ENCODE measurements around the gene ADCY2.

Gene ADCY2

DNA sequence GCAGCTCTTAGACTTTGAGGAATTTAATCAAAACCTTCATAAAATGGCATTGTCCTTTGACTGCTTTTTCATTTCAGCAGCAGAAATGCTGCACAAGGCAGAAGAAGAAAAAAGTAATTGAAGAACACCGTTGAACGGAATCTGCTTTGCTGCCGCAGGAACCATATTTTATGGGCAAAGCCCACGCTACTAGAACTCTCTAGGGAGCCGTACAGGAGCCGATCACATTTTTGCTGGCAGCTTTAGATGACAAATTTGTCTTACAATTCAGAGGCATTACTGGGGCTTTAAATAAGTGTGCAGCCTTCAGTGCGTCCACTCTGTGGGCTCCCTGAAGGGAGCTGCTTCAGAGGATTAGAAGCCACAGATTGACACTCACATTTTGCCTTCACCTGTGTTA is 449.6 kb downstream of the ADCY2 start:
- no peak for DNase-seq

- no peak for DNase-seq
Measured at GRCh38 chr5:7846327-7846726, 450.4 kb downstream of the ADCY2 start.

DNA sequence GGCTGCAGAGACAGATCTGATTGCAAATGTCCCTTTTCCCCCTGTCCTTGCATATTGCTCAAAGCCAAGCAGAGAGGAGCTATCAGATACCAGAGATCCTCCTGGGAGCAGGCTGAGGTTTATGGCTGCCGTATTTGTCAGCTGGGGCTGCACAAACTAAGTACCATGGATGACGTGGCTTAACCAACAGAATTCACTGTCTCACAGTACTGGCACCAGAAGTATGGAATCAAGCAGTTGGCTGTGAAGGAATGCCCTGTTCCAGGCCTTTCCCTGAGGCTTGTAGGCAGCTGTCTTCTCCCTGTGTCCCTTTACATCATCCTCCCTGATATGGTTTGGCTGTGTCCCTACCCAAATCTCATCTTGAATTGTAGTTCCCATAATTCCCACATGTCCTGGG is 452.4 kb downstream of the ADCY2 start:
- no peak for DNase-seq

DNA sequence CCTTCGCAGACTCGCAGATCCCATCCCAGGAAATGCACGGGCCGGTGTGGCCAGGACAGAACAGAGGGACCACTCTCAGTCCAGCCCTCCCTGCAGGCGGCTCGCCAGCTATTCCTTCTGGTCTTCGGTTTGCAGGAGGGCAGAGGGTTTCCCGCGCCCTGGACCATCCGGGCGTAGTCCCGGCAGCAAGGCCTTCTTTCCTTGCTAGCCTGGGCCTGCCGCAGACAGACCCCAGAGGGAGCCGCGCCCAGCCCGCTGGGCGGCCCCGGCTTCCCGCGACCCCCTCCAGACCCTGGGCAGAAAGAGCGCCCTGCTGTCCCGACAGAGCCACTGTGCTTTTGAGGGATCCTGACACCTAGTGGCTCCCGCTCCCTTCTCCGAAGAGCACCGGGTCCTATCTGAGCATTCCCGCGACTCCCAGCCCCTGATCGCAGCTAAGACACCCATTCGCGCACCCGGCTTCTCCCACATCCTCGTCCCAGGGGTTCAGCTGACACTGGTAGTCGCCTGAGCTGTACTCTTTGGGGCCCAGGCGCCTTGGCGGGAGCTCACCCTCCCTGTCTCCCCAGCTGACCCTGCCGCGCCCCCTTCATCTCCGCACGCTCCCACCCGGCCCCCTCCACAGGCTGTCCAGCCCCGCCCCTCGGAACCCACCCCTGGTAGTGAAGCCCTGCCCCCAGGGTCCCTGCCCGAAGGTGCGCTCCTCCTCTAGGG is 453.9 kb downstream of the ADCY2 start:
- no peak for DNase-seq

DNA sequence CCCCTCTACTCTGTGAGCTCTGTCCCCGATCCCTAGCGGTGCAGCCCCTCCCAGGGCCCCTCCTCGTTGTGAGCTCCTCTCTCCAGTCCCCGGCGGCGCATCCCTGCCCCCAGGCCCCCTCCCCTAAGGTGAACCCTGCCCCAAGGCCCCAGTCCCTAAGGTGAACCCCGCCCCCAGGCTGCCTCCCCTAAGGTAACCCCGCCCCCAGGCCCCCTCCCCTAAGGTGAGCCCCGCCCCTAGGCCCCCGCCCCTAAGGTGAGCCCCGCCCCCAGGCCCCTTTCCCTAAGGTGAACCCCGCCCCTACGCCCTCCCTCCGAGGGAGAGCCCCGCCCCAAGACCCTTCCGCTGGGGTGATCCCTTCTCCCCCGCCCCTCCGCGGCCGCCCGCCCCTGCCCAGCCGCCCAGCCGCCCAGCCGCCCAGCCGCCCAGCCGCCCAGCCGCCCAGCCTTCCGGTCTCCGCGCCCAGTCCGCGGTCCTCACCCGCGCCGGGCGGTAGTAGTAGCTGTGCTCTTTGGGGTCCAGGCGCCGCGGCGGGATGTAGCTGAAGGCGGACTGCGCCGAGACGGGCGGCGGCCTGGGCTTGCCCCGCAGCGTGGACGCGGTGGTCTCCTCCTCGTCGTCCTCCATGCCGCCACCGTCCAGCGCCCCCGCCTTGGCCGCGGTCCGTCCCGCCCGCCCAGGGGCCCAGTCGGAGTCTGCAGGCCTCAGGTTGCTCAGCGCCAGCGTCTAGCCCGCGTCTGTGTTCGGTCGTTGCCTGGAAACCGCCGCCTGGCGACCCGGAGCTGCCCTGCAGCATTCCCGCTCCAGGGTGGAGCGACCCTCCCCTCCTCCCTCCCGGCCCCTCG is 454.7 kb downstream of the ADCY2 start, which contains the start of gene CFAP90:
TSS of gene CFAP90 (minus strand) at position 739 of the 845 bp plus-strand sequence. CDS start at position 627, 112 bp downstream.
- DNase-seq, result no peak

GRCh38 chr5:7851240-7851592 is 455.3 kb downstream of the ADCY2 start:
- no peak for DNase-seq

- no peak for DNase-seq
Measured at GRCh38 chr5:7851617-7852289, 455.8 kb downstream of the ADCY2 start.

DNA sequence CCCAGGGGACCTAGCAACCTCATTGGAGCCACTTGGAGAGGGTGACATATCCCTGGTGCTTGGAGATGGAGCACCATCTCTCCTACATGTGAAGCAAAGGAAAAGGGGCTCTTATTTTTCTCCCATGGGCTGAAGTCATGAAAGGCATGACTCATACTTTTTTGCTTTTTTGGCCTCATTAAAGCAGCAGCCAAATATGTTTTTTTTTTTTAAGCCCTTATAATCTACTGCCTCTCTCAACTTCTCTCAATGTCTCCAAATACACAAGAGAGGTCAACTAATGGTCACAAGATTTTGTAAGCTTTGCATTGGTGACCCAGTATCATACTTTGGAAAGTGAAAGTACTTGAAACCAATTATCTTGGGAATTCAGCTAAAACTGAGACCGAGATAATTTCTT is 456.6 kb downstream of the ADCY2 start:
- DNase-seq, result no peak

DNA sequence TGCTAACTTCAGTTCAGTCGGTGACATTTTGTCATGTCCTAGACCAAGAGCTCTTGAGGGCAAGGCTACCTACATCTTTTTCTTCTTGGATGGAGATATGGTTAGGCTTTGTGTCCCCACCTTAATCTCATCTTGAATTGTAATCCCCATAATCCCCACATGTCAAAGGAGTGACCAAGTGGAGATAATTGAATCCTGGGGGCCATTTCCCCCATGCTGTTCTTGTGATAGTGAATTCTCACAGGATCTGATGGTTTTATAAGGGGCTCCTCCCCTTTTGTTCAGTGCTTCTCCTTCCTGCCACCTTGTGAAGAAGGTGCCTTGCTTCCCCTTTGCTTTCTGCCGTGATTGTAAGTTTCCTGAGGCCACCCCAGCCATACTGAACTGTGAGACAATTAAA is 457.1 kb downstream of the ADCY2 start:
- no peak for DNase-seq

- no peak for DNase-seq
Measured at GRCh38 chr5:7855611-7856010, 459.7 kb downstream of the ADCY2 start.

- peak in 1 of 2 donors; percentile 41 for DNase-seq
Measured at GRCh38 chr5:7856855-7857254, 460.9 kb downstream of the ADCY2 start.

DNA sequence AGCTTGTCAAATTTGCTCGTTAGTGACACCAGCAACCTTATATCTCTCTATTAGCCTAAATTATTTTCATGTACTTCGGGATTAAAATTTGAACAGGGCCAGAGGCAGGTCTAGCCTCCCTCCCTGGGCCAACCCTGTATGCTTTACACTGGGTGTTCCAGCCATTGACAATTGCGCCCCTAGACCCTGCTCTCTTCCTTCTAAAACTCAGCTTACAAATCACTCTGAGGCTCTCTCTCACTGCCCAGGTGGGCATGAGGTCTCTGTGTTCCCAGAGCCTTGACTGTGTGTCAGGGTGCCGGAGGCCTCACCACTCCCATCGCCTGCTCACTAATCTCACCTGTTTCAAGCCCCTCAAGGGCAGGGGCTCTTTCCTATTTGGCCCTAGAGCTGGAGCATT is 461.4 kb downstream of the ADCY2 start:
- DNase-seq, result no peak

DNA sequence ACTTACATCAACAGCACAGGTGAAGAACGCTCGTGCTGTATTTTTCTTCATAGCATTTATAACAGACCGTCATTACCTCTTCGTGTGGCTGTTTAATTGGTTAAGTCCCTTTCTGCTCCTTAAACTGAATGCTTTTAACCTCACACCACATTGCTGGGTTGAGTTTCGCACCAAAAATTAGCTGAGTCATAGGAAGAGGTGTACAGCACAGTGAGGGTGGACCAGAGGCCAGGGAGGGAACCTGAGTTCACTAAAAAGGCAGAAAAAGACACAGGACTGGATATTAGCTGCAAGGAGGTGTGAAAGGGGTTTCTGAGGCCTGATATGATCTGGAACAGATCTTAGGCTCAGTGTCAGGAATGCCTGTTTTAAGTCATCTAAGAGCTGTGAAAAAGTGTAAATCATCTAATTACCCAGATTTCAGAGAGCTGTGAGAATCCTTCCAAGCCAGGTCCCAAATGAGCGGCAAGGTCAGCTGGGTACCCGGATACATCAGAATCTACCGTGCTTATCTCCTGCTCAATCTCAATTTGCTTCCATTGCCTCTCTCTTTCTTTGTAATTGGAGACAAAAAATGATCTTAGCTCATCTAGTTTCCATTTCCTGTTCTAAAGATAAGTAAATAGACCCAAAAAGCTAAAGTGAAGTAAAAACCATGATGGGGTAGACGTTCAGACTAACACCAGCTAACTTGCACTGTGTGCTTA is 462.1 kb downstream of the ADCY2 start:
- DNase-seq, result no peak

GRCh38 chr5:7866196-7866595 is 470.3 kb downstream of the ADCY2 start:
- DNase-seq, result no peak

- no peak for DNase-seq
Measured at GRCh38 chr5:7867260-7867659, 471.3 kb downstream of the ADCY2 start.

GRCh38 chr5:7868427-7868772 is 472.5 kb downstream of the ADCY2 start:
- DNase-seq, result no peak

DNA sequence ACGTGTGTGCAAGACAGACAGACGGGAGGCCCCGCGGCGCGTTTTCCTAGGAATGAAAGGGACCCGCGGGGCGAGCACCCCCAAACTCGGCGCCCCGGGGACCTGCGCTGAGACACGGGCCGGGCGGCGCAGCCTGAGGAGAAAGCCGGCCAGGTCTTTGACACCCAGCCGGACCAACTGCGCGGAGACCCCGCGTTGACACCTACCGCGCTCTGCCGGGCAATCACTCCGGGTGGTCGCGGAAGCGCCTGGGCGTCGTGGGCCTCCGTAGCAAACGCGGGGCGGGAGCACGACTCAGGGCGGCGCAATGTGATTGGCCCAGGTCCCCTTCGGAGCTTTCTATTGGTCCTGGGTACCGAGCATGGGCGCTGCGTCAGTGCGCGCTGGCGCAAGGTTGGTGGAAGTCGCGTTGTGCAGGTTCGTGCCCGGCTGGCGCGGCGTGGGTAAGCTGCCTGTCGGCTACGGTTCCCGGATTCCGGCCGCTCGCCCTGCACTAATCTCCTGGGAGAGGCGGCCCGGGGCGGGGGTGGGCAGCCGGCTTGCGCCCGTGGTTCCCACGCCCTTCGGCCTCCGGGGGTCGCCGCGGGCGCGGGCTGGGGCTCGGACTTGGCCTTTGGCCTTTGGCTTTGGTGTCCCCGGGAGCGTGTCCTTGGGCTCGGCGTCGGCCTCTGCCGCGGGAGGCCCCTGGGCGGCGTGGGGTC is 473.0 kb downstream of the ADCY2 start, which contains the start of the genes FASTKD3 and MTRR:
TSS of gene FASTKD3 (minus strand) at position 259 of the 701 bp plus-strand sequence. CDS start 948 bp downstream, outside the sequence.
TSS of gene MTRR (plus strand) at position 376 of the 701 bp plus-strand sequence. CDS start 1,647 bp downstream, outside the sequence.
- DNase-seq, result peak; percentile 95 to 97

DNA sequence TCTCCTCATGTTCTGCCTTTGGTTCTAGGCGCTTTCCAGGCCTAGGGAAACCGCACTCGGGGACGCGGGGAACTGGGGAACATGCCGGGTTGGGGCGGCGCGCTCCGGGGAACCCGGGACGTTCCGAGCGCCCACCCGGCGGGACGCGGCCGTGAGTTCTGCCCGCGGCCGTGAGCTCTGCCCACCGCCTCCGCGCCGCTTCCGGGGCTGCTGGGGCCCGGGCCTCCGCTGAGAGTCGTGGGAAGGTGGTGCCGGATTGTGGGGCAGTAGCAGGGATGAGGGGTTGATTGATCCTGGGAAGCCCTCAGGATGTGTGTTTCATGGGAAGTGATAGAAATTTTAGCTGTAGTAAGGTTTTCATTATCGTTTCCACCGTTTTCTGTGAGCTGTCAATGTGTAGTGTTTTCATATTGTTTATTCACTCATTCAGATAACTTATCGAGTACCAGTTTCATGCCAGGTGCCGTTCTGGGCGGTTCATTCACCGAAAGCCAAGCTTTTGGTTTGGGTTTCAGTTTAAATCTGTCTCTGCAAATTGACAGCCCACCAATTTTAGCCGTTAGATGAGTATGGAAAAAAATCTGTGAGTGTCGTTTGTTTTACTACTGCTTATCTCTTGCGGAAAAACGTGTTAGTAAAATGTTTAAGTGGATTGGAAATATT is 473.7 kb downstream of the ADCY2 start:
- DNase-seq, result peak; percentile 28 to 65

DNA sequence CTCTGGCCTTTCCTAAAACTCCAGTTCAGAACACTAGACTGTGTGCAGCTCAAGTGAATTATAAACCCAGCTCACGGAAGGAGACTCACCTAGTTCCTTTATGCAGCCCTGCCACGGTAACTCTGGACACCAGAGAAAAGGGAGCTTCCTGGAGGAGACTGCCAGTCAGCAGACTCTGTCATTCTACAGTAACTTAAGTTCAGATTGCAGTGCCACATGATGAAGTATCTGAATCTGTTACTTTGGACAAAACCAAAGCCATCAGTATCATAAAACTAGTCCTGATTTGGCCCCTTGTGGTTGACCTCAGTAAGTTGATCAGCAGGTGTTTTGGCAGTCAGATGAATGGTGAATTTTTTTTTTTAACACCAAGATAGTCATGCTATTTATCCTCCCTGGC is 475.7 kb downstream of the ADCY2 start:
- no peak for DNase-seq

GRCh38 chr5:7872517-7873130 is 476.7 kb downstream of the ADCY2 start:
- no peak for DNase-seq

DNA sequence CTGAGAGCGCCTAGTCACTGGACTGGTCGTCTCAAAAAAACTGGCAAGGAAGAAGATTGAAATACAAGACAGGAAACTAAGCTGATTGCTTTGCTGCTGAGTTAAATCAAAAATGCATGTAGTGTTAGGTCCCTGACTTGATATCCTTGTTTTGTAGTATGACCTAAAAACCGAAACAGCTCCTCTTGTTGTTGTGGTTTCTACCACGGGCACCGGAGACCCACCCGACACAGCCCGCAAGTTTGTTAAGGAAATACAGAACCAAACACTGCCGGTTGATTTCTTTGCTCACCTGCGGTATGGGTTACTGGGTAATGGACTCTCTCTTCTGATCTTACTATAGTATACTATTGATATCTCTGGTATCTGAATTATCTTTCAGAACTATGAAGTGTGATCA is 477.3 kb downstream of the ADCY2 start:
- DNase-seq, result no peak

Data from inflammatory macrophage (primary cell).